Stimulated activated CD8-positive, alpha-beta memory T cell treated with anti-CD3 and anti-CD28 coated beads, Interleukin-2, amount 100 ng/mL, for 48 hours (primary cell): Measurements from ENCODE around the gene ACOT6.
"Not testable (repeated sequence)": the region's sequence is repeated elsewhere in the genome, so short reads cannot be mapped to it uniquely, and the experiment has no call there.

Source experiments
- DNase-seq, 2 donors: peaks; one replicate each; pipeline ENCODE4 v3.0.0-alpha.2; 2020; ENCODE audit warnings: low read depth in 2 of 2

Gene ACOT6, protein sequence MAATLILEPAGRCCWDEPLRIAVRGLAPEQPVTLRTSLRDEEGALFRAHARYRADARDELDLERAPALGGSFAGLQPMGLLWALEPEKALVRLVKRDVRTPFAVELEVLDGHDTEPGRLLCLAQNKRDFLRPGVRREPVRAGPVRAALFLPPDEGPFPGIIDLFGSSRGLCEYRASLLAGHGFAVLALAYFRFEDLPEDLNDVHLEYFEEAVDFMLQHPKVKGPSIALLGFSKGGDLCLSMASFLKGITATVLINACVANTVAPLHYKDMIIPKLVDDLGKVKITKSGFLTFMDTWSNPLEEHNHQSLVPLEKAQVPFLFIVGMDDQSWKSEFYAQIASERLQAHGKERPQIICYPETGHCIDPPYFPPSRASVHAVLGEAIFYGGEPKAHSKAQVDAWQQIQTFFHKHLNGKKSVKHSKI

DNA sequence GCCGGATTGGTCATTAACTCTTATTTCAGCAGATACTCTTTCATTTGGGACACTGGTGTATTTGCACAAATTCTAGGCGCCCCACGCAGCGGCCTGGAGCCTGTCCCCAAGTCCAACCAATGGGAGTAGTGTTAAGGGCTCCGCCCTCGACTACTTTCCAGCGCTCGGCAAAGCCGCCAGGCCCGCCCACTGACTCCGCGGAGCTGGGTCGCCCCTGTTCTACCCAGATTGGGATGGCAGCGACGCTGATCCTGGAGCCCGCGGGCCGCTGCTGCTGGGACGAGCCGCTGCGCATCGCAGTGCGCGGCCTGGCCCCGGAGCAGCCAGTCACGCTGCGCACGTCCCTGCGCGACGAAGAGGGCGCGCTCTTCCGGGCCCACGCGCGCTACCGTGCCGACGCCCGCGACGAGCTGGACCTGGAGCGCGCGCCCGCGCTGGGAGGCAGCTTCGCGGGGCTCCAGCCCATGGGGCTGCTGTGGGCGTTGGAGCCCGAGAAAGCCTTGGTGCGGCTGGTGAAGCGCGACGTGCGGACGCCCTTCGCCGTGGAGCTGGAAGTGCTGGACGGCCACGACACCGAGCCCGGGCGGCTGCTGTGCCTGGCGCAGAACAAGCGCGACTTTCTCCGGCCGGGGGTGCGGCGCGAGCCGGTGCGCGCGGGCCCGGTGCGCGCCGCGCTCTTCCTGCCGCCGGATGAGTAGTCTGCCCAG lies at the start of gene ACOT6:
ACOT6 (plus strand) TSS at position 179 of the 707 bp plus-strand sequence; CDS start at position 234, 55 bp downstream.
- DNase-seq: peak; percentile 51 to 52

DNA sequence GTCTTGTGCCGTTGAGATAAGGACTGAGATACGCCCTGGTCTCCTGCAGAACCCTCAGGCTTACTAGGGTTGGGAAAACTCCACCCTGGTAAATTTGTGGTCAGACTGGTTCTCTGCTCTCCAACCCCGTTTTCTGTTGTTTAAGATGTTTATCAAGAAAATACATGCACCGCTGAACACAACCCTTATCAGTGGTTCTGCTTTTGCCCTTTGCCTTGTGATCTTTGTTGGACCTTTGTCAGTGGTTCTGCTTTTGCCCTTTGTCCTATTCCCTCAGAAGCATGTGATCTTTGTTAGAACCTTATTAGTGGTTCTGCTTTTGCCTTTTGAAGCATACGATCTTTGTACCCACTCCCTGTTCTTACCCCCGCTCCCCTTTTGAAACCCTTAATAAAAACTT lies 49.6 kb upstream of the ACOT6 start:
- not testable (repeated sequence) for DNase-seq

DNA sequence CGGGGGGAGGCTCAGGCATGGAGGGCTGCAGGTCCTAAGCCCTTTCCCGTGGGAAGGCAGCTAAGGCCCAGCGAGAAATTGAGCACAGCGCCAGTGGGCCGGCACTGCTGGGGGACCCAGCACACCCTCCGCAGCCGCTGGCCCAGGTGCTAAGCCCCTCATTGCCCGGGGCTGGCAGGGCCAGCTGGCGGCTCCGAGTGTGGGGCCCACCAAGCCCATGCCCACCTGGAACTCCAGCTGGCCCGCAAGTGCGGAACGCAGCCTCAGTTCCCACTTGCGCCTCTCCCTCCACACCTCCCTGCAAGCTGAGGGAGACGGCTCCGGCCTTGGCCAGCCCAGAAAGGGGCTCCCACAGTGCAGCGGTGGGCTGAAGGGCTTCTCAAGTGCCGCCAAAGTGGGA lies 45.9 kb upstream of the ACOT6 start:
- DNase-seq: not testable (repeated sequence)

DNA sequence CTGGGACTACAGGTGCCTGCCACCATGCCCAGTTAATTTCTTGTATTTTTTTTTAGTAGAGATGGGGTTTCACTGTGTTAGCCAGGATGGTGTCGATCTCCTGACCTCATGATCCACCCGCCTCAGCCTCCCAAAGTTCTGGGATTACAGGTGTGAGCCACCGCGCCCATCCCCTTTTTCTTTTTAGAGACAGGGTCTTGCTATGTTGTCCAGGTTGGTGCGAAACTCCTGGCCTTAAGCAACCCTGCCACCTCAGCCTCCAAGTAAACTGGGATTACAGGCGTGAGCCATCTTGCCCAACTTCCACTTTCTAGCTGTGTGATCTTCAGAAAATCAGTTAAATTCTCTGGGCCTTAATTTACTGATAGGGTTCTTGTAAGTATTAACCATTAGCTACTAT lies 45.4 kb upstream of the ACOT6 start:
- DNase-seq: not testable (repeated sequence)

GRCh38 chr14:73567358-73567757 lies 45.0 kb upstream of the ACOT6 start:
- no peak for DNase-seq

- DNase-seq: no peak
Measured at GRCh38 chr14:73567951-73568885, 44.1 kb upstream of the ACOT6 start.

GRCh38 chr14:73568886-73569184 lies 43.5 kb upstream of the ACOT6 start:
- DNase-seq: not testable (repeated sequence)

GRCh38 chr14:73569185-73569958 lies 42.9 kb upstream of the ACOT6 start, which contains the start of gene ACOT2:
Gene ACOT2 (plus strand): TSS chr14:73569213. CDS start chr14:73569241, 28 bp downstream.
- DNase-seq: peak; percentile 68 to 75

DNA sequence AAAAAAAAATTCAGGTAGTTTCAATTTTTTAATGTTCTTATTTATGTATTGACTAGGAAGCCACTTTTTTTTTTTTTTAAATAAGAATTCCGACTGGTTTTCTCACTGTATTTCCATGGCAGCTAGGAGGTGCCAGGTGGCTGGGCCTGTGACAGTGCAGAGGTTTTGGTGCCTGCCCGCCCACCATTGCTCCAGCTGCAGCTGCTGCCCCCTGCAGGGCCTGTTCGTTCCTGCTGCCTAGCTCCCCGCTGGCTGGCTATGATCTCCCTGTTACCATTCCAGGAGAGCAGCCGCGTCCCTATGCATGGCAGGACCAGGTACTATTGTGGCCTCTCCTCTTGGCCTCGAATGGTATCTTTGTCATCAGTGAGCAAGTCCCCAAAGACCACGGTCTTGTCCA lies 41.4 kb upstream of the ACOT6 start:
- peak in 1 of 2 donors; percentile 65 for DNase-seq

GRCh38 chr14:73573034-73573433 lies 39.3 kb upstream of the ACOT6 start:
- not testable (repeated sequence) for DNase-seq

DNA sequence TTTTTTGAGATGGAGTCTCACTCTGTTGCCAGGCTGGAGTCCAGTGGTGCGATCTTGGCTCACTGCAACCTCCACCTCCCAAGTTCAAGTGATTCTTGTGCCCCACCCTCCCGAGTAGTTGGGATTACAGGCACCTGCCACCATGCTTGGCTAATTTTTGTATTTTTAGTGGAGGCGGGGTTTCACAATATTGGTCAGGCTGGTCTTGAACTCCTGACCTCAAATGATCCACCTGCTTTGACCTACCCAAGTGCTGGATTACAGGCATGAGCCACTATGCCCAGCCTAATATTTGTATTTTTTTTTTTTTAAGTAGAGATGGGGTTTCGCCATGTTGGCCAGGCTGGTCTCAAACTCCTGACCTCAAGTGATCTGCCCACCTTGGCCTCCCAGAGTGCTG lies 38.6 kb upstream of the ACOT6 start:
- DNase-seq: not testable (repeated sequence)

GRCh38 chr14:73574251-73574650 lies 38.1 kb upstream of the ACOT6 start:
- DNase-seq: not testable (repeated sequence)

DNA sequence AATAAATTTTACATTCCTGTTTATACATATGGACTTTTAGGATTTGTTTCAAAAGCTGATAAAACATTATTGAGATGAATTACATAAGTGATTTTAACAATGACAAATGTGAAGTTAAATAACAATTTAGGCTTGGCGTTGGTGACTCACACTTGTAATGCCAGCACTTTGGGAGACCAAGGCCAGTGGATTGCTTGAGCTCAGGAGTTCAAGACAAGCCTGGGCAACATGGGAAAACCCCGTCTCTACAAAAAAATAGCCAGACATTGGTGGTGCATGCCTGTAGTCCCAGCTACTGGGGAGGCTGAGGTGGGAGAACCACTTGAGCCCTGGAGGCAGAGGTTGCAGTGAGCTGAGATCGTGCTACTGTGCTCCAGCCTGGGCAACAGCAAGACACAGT lies 35.9 kb upstream of the ACOT6 start:
- DNase-seq: no peak

- DNase-seq: not testable (repeated sequence)
Measured at GRCh38 chr14:73577214-73577613, 35.1 kb upstream of the ACOT6 start.

- DNase-seq: not testable (repeated sequence)
Measured at GRCh38 chr14:73582102-73582979, 30.0 kb upstream of the ACOT6 start.

DNA sequence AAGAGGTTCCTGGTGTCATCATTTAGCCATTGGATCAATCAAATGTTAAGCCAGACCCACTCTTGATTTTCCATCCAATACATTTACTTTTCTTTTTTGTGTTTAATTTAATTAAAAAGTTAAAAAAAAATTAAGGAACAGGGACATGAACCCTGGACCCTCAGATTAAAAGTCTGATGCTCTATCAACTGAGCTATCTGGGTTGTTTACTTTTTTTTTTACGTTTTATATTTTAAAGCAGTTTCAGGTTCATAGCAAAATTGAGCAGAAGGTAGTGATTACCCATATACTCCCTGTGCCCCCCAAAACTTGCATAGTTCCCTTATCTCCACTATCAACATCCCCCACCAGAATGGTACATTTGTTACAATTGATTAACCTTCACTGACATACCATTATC lies 23.6 kb upstream of the ACOT6 start:
- DNase-seq: no peak

DNA sequence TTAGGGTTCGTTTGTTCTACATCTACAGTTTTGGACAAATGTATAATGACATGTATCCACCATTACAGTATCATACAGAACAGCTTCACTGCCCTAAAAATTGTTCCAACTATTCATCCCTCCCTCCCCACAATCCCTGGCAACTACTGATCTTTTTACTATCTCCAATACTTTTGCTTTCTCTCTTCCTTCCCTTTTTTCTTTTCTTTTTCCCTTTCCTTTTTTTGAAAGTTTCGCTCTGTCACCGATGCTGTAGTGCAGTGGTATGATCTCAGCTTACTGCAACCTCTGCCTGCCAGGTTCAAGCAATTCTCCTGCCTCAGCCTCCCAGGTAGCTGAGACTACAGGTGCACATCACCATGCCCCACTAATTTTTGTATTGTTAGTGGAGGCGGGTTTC lies 23.2 kb upstream of the ACOT6 start:
- no peak for DNase-seq

GRCh38 chr14:73590673-73591004 lies 21.7 kb upstream of the ACOT6 start:
- DNase-seq: not testable (repeated sequence)

GRCh38 chr14:73591690-73592449 lies 20.4 kb upstream of the ACOT6 start, which contains the start of gene ACOT4:
Gene ACOT4 (plus strand): TSS chr14:73591873. CDS start chr14:73591960, 87 bp downstream.
- DNase-seq: peak in 1 of 2 donors; percentile 17
